Lung (tissue), 16 donors: ENCODE results near the gene BEND6. TPM values are rescaled to one million over a fixed set of nuclear protein-coding genes. Genes with fewer than 3 reads are reported as not detected.
A peak's percentile ranks its signal among the peaks of the same experiment; 100 is the strongest.

Source experiments
- ATAC-seq: fragments of 200-7000 bp; cut with Tn5 transposase; one replicate; pipeline ENCODE4 v1.9.1; 2020; ENCODE audit warnings: moderate number of reproducible peaks; ENCODE audit not compliant: insufficient read depth, low FRiP score
- DNase-seq, 3 donors: peaks; one replicate each; pipeline ENCODE4 v3.0.0-alpha.2; 2013 to 2017
- H3K27ac ChIP-seq, 2 donors: one replicate each; pipeline ENCODE4 v1.5.1; 2013; ENCODE audit warnings: mild to moderate bottlenecking in 2 of 2, moderate library complexity in 2 of 2, control low read depth in 1 of 2, inconsistent platforms in 1 of 2, low read depth in 1 of 2, low read length in 1 of 2
- H3K27me3 ChIP-seq, 3 donors: one replicate each; pipeline ENCODE4 v1.5.1; 2013; ENCODE audit warnings: low read length in 2 of 3; ENCODE audit not compliant: control insufficient read depth in 3 of 3, insufficient read depth in 3 of 3
- H3K36me3 ChIP-seq, 4 donors: one replicate each; pipeline ENCODE4 v1.5.1; 2013; ENCODE audit warnings: low read length in 4 of 4, mild to moderate bottlenecking in 1 of 4, moderate library complexity in 1 of 4; ENCODE audit not compliant: control insufficient read depth in 4 of 4, insufficient read depth in 4 of 4
- H3K4me1 ChIP-seq, 5 donors: one replicate each; pipeline ENCODE4 v1.5.1; 2013; ENCODE audit warnings: low read length in 5 of 5, mild to moderate bottlenecking in 2 of 5, moderate library complexity in 1 of 5; ENCODE audit not compliant: control insufficient read depth in 5 of 5, insufficient read depth in 5 of 5
- H3K4me3 ChIP-seq: one replicate; pipeline ENCODE4 v1.5.1; 2013; ENCODE audit warnings: mild to moderate bottlenecking, control low read depth, moderate library complexity
- H3K9ac ChIP-seq, 2 donors: one replicate each; pipeline ENCODE4 v1.5.1; 2013; ENCODE audit warnings: low read length in 2 of 2, control low read depth in 1 of 2; ENCODE audit not compliant: insufficient read depth in 1 of 2
- H3K9me3 ChIP-seq, 4 donors: one replicate each; pipeline ENCODE4 v1.5.1; 2013; ENCODE audit warnings: low read length in 3 of 4, mild to moderate bottlenecking in 1 of 4, moderate library complexity in 1 of 4; ENCODE audit not compliant: control insufficient read depth in 4 of 4, insufficient read depth in 3 of 4
- WGBS, 2 donors: extraction: QIAGEN DNeasy Blood & Tissue Kit; methylation state at CpG; one replicate each; pipeline ENCODE4 v1.1.7; 2013; 5-methylcytosine and 5-hydroxymethylcytosine counted together
- long read RNA-seq, 5 donors: transcript quantifications; one replicate each; lab custom pipeline, GENCODE V29; 2026
- polyA plus RNA-seq, 2 donors: library from polyadenylated mRNA; stranded (reverse); fragments of 200-250 nt; gene quantifications; one replicate each; pipeline ENCODE4 v1.2.1, GENCODE V29; 2013
- total RNA-seq, 2 donors: library from RNA; depleted of rRNA in 1 of 2; stranded (reverse); fragments of >200 nt in 1 of 2; gene quantifications; one replicate each; pipeline ENCODE4 v1.2.1, GENCODE V29; 2014 to 2021
- TF ChIP-seq, protein P1 (sequence below): IDR thresholded peaks from 2 replicates; pipeline ENCODE4 v1.5.1; 2012; ENCODE audit warnings: mild to moderate bottlenecking; ENCODE audit errors: control extremely low read depth, extremely low read depth
- donor health status: control.
- donor health status: control.
- donor health status: Bipolar disorder and iron deficiency.
- donor health status: healthy.
- donor health status: DM: yes; HTN: yes; CAD: no.

Gene BEND6, protein sequence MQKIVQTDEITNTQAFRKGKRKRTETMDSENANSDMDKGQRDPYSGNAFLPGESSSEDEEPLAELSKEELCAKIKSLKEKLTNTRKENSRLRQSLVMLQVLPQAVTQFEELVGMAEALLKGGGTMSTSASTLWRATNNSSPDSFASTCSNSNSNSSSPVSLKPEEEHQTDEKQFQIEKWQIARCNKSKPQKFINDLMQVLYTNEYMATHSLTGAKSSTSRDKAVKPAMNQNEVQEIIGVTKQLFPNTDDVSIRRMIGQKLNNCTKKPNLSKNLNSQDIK
- total RNA-seq (under 1 TPM; 0.63 to 0.95 TPM), polyA plus RNA-seq (under 1 TPM; 0.23 to 0.39 TPM)
- long read RNA-seq, donor 1: 0 reads
- long read RNA-seq, donor 2: 0 reads
- long read RNA-seq, donor 3: 0 reads
- long read RNA-seq, donor 4: 0 reads
- long read RNA-seq, donor 5, partial matches to known transcripts: 0 of 1 reads
- long read RNA-seq, donor 5, other reads (novel, unspliced or antisense): 0 of 1 reads

DNA sequence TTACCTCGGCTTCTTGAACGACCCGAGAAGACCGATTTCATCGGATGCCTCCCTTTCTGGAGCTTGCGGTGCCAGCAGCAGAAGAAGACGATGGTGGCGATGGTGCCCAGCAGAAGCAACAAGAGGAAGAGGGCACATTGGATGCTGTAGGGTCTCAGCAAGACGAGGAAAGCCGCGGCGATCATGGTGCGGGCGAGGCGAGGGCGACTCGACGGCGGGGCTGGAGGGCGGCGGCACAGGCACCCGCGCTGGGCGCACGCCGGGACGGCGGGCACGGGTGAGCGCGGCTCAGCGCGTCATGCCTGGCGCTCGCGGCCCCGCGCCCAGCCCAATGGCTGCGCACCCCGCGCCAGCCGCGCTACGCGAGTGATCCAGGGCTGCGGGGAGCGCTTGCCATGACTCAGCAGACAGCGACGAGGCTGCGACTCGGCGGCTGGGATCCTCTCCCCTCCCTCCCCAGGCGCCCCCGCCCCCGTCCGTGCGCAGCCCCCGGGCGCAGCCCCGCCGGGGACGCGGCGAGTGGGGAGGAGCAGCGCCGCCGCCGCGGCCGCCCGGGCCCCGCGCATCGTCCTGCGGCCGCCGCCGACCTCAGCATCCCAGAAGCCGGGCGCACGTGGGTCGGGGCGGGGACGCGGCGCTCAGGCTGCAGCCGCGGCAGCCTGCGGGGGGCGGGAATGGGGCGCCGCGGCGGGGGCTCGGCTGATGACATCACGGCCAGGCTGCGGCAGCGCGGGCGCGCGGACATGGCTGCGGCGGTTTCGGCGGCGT, at the start of gene BEND6:
Gene BEND6, plus strand, starts transcription at position 705 of the 768 bp plus-strand sequence. CDS start 26,704 bp downstream, outside the sequence.
- TF ChIP-seq, protein P1, sequence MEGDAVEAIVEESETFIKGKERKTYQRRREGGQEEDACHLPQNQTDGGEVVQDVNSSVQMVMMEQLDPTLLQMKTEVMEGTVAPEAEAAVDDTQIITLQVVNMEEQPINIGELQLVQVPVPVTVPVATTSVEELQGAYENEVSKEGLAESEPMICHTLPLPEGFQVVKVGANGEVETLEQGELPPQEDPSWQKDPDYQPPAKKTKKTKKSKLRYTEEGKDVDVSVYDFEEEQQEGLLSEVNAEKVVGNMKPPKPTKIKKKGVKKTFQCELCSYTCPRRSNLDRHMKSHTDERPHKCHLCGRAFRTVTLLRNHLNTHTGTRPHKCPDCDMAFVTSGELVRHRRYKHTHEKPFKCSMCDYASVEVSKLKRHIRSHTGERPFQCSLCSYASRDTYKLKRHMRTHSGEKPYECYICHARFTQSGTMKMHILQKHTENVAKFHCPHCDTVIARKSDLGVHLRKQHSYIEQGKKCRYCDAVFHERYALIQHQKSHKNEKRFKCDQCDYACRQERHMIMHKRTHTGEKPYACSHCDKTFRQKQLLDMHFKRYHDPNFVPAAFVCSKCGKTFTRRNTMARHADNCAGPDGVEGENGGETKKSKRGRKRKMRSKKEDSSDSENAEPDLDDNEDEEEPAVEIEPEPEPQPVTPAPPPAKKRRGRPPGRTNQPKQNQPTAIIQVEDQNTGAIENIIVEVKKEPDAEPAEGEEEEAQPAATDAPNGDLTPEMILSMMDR: no peak
- ATAC-seq: peak; percentile 43
- Histone ChIP-seq H3K27me3 (peaks cover 0 to 57% (median 17%) of the 10 kb centered on the region in 3 donors), H3K4me1 (peaks cover 0 to 15% (median 0%) of the 10 kb centered on the region in 5 donors), H3K27ac (no peak within 1 kb of the TSS), H3K36me3 (no peaks in the 10 kb centered on the region), H3K9ac (peak within 1 kb of the TSS in 1 of 2 donors; percentile 14), H3K9me3 (no peaks in the 10 kb centered on the region), H3K4me3 (peak within 1 kb of the TSS; percentile 57)
- WGBS, 2 donors: 1% methylated on average over 80 to 107 of the region's 107 CpGs
- DNase-seq: peak; percentile 61 to 77 (median 66)

DNA sequence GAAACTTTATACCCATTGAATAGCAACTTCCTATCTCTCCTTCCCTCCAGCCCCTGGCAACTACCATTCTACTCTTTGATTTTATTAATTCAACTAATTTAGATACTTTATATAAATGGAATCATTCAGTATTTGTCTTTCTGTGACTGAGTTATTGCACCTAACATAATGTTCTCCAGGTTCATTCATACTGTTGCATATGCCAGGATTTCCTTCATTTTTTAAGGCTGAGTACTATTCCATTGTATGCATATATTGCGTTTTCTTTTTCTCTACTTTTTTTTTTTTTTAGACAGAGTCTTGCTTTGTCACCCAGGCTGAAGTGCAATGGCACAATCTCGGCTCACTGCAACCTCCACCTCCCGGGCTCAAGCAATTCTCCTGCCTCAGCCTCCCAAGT, 49.5 kb upstream of the BEND6 start:
- Histone ChIP-seq H3K36me3 (no peaks in the 10 kb centered on the region), H3K4me3 (no peak overlapping the region), H3K9ac (no peak overlapping the region), H3K27me3 (no peaks in the 10 kb centered on the region), H3K9me3 (no peaks in the 10 kb centered on the region), H3K4me1 (no peaks in the 10 kb centered on the region), H3K27ac (no peak overlapping the region)
- ATAC-seq: no peak
- TF ChIP-seq, protein P1: no peak
- no peak for DNase-seq
- 98 to 100% methylated on average over 3 of the region's 3 CpGs for WGBS, 2 donors

DNA sequence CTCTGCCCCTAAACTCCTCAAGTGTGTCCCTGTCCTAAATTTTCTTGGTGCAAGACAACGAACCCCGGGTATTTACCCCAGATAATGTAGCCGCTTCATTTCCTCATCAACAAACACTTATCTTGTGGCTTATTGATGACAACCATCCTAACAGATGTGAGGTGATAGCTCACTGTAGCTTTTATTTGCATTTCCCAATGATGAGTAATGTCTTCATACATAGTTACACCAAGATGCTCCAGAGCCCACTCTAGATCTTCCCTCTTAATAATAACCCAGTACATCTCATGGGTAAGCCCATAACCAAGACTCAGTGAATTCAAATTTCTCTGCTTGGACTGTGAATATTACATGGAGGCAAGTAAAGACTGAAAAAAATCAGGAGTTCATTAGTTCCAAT, 48.2 kb upstream of the BEND6 start:
- 69 to 85% methylated on average over 3 of the region's 3 CpGs for WGBS, 2 donors
- DNase-seq (no peak), ATAC-seq (no peak)
- Histone ChIP-seq H3K9ac (no peak overlapping the region), H3K9me3 (no peaks in the 10 kb centered on the region), H3K4me1 (no peaks in the 10 kb centered on the region), H3K27ac (no peak overlapping the region), H3K36me3 (no peaks in the 10 kb centered on the region), H3K27me3 (no peaks in the 10 kb centered on the region), H3K4me3 (no peak overlapping the region)
- TF ChIP-seq, protein P1: no peak
